ENCODE measurements around the gene FHL5.

The FHL5 gene

DNA sequence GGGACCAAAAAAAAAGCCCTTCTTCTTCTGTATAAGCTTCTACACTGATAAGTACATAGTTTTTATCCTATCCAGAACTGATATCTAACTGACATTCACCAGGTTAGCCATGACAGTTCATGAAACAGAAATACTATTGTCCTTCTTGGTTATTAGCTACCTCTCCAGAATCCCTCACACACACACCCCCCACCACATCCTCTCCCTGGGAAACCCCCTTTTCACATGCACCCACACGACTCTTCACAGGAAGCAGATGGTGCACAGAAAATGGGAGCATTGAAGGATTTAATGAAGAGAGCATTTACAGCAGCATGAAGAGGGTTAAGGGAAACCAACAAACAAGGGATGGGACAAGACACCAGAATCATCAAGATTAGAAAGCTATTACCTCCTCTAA, 88.9 kb downstream of the FHL5 start:
- TF ChIP-seq, protein P1, sequence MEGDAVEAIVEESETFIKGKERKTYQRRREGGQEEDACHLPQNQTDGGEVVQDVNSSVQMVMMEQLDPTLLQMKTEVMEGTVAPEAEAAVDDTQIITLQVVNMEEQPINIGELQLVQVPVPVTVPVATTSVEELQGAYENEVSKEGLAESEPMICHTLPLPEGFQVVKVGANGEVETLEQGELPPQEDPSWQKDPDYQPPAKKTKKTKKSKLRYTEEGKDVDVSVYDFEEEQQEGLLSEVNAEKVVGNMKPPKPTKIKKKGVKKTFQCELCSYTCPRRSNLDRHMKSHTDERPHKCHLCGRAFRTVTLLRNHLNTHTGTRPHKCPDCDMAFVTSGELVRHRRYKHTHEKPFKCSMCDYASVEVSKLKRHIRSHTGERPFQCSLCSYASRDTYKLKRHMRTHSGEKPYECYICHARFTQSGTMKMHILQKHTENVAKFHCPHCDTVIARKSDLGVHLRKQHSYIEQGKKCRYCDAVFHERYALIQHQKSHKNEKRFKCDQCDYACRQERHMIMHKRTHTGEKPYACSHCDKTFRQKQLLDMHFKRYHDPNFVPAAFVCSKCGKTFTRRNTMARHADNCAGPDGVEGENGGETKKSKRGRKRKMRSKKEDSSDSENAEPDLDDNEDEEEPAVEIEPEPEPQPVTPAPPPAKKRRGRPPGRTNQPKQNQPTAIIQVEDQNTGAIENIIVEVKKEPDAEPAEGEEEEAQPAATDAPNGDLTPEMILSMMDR (IDR thresholded peaks at IDR 0.05; ENCODE audit: low read depth, low read length, missing control alignments), result no peak
- no peak overlapping the region for H3K4me3 ChIP-seq (ENCODE audit: low read depth, low read length)
- DNase-seq (ENCODE audit: low read depth), result no peak
- in situ Hi-C loops (cut with HindIII; ENCODE audit: low sequenced_read_pairs), result loop anchor here (25.0 kb wide), 1 partner anchor 210 kb away; no protein-coding TSS in a partner anchor

DNA sequence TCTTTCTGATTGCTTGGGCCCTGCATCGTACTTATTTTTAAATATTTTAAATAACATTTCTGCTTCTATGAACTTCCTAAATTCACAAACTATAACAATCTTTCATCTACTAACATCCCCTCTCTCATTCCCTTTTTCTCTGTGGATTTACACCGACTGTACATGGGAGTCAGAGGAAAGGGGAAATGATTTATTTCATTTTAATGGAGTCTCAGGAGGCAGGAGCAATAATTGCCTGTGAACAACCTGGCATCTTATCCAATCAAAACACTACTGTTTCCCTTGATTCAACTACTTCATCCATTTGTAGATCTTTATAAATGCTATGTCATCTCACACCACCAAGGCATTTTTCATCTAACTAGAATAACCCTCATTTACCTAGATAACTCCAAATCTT, 89.6 kb downstream of the FHL5 start:
- no peak overlapping the region for H3K4me3 ChIP-seq (ENCODE audit: low read depth, low read length)
- TF ChIP-seq, protein P1 (IDR thresholded peaks at IDR 0.05; ENCODE audit: low read depth, low read length, missing control alignments), result no peak
- no peak for DNase-seq (ENCODE audit: low read depth)
- in situ Hi-C loops (cut with HindIII; ENCODE audit: low sequenced_read_pairs), result loop anchor here (25.0 kb wide), 1 partner anchor 210 kb away; no protein-coding TSS in a partner anchor

DNA sequence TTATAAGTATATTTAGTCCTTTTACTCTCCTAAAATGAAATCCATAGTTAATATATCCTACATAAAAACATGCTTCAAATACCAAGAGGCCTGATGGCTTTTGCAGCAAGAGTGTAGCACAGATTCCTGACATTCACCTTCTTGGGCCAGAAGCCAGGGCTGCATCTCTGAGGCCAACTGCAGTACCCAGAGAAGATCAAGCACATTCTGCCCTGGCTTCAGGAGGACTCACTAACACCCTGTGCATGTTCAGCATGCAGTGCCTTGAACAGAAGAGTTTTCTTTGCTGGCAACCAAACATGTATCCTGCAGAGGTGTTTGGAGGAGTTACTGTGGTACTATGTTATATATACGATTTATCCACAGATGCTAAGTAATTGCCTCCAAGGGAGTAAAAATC, 90.3 kb downstream of the FHL5 start:
- in situ Hi-C loops (cut with HindIII; ENCODE audit: low sequenced_read_pairs), result loop anchor here (25.0 kb wide), 1 partner anchor 209 kb away; no protein-coding TSS in a partner anchor

DNA sequence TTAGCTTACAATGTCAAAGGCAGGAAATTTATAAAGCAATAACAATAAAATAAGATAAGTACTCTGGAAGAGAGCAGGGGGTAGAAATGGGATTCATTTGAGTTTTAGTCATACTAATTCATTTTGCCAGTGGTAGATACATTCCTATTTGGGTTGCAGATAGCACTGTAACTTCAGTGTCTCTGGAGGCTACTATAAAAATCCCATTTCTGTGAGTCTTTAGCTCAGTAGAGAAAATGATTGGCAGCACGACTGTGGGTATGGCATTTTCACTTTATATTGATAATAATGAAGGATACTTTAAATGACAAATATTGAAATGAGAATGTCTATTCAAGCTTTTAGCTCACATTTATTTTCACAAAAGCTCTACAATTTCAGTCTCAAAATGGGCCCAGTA, 93.6 kb downstream of the FHL5 start:
- TF ChIP-seq, protein P1 (IDR thresholded peaks at IDR 0.05; ENCODE audit: low read depth, low read length, missing control alignments), result no peak
- no peak overlapping the region for H3K4me3 ChIP-seq (ENCODE audit: low read depth, low read length)
- no peak for DNase-seq (ENCODE audit: low read depth)
- in situ Hi-C loops (cut with HindIII; ENCODE audit: low sequenced_read_pairs), result loop anchor here (25.0 kb wide), 1 partner anchor 206 kb away; no protein-coding TSS in a partner anchor

More for the DNA sequence above, 90.3 kb downstream of the FHL5 start:
- TF ChIP-seq, protein P1 (IDR thresholded peaks at IDR 0.05; ENCODE audit: low read depth, low read length, missing control alignments), result no peak
- H3K4me3 ChIP-seq (ENCODE audit: low read depth, low read length), result no peak overlapping the region
- no peak for DNase-seq (ENCODE audit: low read depth)

DNA sequence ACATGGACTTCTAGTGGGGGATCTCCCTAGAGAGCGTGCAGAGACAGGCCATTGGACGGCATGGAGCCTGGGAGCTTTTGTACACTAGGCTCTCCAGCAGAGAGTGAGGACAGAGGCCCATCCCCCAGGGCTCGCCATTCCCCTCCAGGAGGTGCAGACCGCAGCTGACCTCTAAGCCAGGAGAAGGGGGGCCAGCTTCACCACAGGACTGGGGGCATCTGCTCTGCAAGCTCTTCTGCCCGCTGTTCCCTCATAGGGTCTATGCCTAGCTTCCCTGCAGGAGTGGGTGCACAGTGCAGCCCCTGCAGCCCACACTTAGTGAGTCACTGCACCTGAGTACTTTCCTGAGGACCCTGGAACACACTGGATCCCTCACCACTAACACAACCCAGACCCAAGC, 94.4 kb downstream of the FHL5 start:
- no peak overlapping the region for H3K4me3 ChIP-seq (ENCODE audit: low read depth, low read length)
- TF ChIP-seq, protein P1 (IDR thresholded peaks at IDR 0.05; ENCODE audit: low read depth, low read length, missing control alignments), result no peak
- in situ Hi-C loops (cut with HindIII; ENCODE audit: low sequenced_read_pairs), result loop anchor here (25.0 kb wide), 1 partner anchor 205 kb away; no protein-coding TSS in a partner anchor
- DNase-seq (ENCODE audit: low read depth), result no peak

DNA sequence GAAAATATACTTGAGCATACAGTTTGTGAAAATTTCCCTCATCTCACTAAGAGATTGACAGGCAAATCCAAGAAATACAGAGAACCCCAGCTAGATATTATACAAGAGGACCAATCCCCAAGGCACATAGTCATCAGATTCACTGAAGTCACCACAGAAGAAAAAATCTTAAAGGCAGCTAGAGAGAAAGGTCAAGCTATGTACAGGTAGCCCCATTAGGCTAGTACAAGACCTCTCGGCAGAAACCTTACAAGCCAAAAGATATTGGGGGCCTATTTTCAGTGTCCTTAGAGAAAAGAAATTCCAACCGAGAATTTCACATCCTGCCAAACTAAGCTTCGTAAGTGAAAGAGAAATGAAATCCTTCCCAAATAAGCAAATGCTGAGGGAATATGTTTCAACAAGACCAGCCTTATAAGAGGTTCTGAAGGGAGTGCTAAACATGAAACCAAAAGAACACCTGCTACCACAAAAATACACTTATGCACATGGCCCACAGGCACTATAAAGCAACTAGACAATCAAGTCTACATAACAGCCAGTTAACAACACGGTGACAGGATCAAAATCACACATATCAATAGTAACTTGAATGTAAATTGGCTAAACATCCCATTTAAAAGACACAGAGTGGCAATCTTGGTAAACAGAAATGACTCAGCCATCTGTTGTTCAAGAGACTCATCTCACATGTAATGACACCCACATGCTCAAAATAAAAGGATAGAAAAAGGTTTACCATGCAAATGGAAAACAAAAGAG, 96.3 kb downstream of the FHL5 start:
- in situ Hi-C loops (cut with HindIII; ENCODE audit: low sequenced_read_pairs), result loop anchor here (25.0 kb wide), 1 partner anchor 203 kb away; no protein-coding TSS in a partner anchor
- no peak for DNase-seq (ENCODE audit: low read depth)

More for the DNA sequence above, 96.3 kb downstream of the FHL5 start:
- no peak overlapping the region for H3K4me3 ChIP-seq (ENCODE audit: low read depth, low read length)
- TF ChIP-seq, protein P1 (IDR thresholded peaks at IDR 0.05; ENCODE audit: low read depth, low read length, missing control alignments), result no peak
